Fibroblast of villous mesenchyme (primary cell): Measurements from ENCODE around the gene TRPM5. TPM values are rescaled to one million over a fixed set of nuclear protein-coding genes. Genes with fewer than 3 reads are reported as not detected.

ENCODE experiments used
- DNase-seq: peaks from one replicate; pipeline ENCODE4 v3.0.0-alpha.2; 2010; ENCODE audit warnings: low read depth
- H3K4me3 ChIP-seq: 2 replicates; pipeline ENCODE4 v1.5.1; 2011; ENCODE audit warnings: low read depth, mild to moderate bottlenecking, low read length
- CTCF ChIP-seq: IDR thresholded peaks from 2 replicates; pipeline ENCODE4 v1.5.1; 2012; ENCODE audit warnings: low read depth, mild to moderate bottlenecking, low read length; ENCODE audit not compliant: insufficient read depth
- total RNA-seq: library from RNA; depleted of rRNA; stranded (reverse); fragments of >200 nt; gene quantifications from 2 replicates; pipeline ENCODE4 v1.2.3, GENCODE V29; 2012

Gene TRPM5
- total RNA-seq, 1 donor: not detected

GRCh38 chr11:2415601-2416380 is 28.5 kb downstream of the TRPM5 start:
- no peak for TF ChIP-seq CTCF
- H3K4me3 ChIP-seq: no peak overlapping the region
- DNase-seq: no peak

- TF ChIP-seq CTCF: no peak
- H3K4me3 ChIP-seq: no peak overlapping the region
- no peak for DNase-seq
Observed at GRCh38 chr11:2415171-2415570, 29.1 kb downstream of the TRPM5 start.

- no peak overlapping the region for H3K4me3 ChIP-seq
- TF ChIP-seq CTCF: no peak
- DNase-seq: no peak
Observed at GRCh38 chr11:2414616-2415015, 29.7 kb downstream of the TRPM5 start.

- H3K4me3 ChIP-seq: no peak overlapping the region
- no peak for TF ChIP-seq CTCF
- no peak for DNase-seq
Observed at GRCh38 chr11:2413742-2414579, 30.4 kb downstream of the TRPM5 start.

- DNase-seq: no peak
- H3K4me3 ChIP-seq: no peak overlapping the region
- TF ChIP-seq CTCF: no peak
Observed at GRCh38 chr11:2412323-2412722, 32.0 kb downstream of the TRPM5 start.

GRCh38 chr11:2411446-2412305 is 32.6 kb downstream of the TRPM5 start:
- TF ChIP-seq CTCF: no peak
- no peak overlapping the region for H3K4me3 ChIP-seq
- no peak for DNase-seq
